Neural progenitor cell (in vitro differentiated cells): ENCODE data around the gene SYCE1L. TPM values are rescaled to one million over a fixed set of nuclear protein-coding genes. Genes with fewer than 3 reads are reported as not detected.

Experiments
- DNase-seq: peaks from one replicate; pipeline ENCODE4 v3.0.0-alpha.2; 2016; ENCODE audit warnings: low spot score
- H2AFZ ChIP-seq: fragments of 200-600 bp; sonication (generic); replicated peaks from 2 replicates; pipeline ENCODE4 v1.6.1; 2016; ENCODE audit warnings: antibody characterized with exemption
- H3F3A ChIP-seq: fragments of 200-600 bp; sonication (generic); 2 replicates; pipeline ENCODE4 v1.6.1; 2016; ENCODE audit warnings: antibody characterized with exemption, low read depth
- H3K27ac ChIP-seq: fragments of 200-600 bp; sonication (generic); 2 replicates; pipeline ENCODE4 v1.5.1; 2016; ENCODE audit warnings: mild to moderate bottlenecking
- H3K27me3 ChIP-seq: fragments of 200-600 bp; sonication (generic); 2 replicates; pipeline ENCODE4 v1.6.1; 2016; ENCODE audit warnings: mild to moderate bottlenecking, moderate library complexity
- H3K36me3 ChIP-seq: fragments of 200-600 bp; sonication (generic); 2 replicates; pipeline ENCODE4 v1.5.1; 2016
- H3K4me1 ChIP-seq: fragments of 200-600 bp; sonication (generic); 2 replicates; pipeline ENCODE4 v1.6.1; 2016; ENCODE audit warnings: mixed run types
- H3K4me2 ChIP-seq: fragments of 200-600 bp; sonication (generic); 2 replicates; pipeline ENCODE4 v1.6.1; 2016
- H3K4me3 ChIP-seq: fragments of 200-600 bp; sonication (generic); 2 replicates; pipeline ENCODE4 v1.5.1; 2016
- H3K79me2 ChIP-seq: fragments of 200-600 bp; sonication (generic); 2 replicates; pipeline ENCODE4 v1.6.1; 2016; ENCODE audit warnings: low read depth
- H3K9ac ChIP-seq: fragments of 200-600 bp; sonication (generic); 2 replicates; pipeline ENCODE4 v1.6.1; 2016
- H3K9me3 ChIP-seq: fragments of 200-600 bp; sonication (generic); 2 replicates; pipeline ENCODE4 v1.5.1; 2016; ENCODE audit warnings: low read depth
- H4K20me1 ChIP-seq: fragments of 200-600 bp; sonication (generic); 2 replicates; pipeline ENCODE4 v1.6.1; 2016; ENCODE audit warnings: low read depth
- H3K27ac Mint-ChIP-seq: 3 replicates; pipeline ENCODE4 v1.8.0; 2021; ENCODE audit warnings: mixed read lengths
- H3K27me3 Mint-ChIP-seq: 2 replicates; pipeline ENCODE4 v1.8.0; 2022; ENCODE audit warnings: low read depth, mild to moderate bottlenecking, inconsistent platforms, moderate library complexity, mixed read lengths; ENCODE audit not compliant: insufficient read depth
- H3K36me3 Mint-ChIP-seq: 3 replicates; pipeline ENCODE4 v1.8.0; 2021; ENCODE audit warnings: mixed read lengths
- H3K4me1 Mint-ChIP-seq: 3 replicates; pipeline ENCODE4 v1.8.0; 2021; ENCODE audit warnings: mixed read lengths
- H3K4me3 Mint-ChIP-seq: 3 replicates; pipeline ENCODE4 v1.8.0; 2021; ENCODE audit warnings: mild to moderate bottlenecking, moderate library complexity, mixed read lengths
- H3K9me3 Mint-ChIP-seq: 3 replicates; pipeline ENCODE4 v1.8.0; 2020; ENCODE audit warnings: mixed read lengths
- CTCF ChIP-seq: fragments of 200-600 bp; sonication (generic); IDR thresholded peaks from 2 replicates; pipeline ENCODE4 v1.5.1; 2017; ENCODE audit warnings: antibody characterized with exemption, mild to moderate bottlenecking
- EZH2 ChIP-seq: fragments of 200-600 bp; sonication (generic); IDR thresholded peaks from 2 replicates; pipeline ENCODE4 v1.6.1; 2017; ENCODE audit warnings: antibody characterized with exemption, mild to moderate bottlenecking, moderate library complexity
- EZH2phosphoT487 ChIP-seq: fragments of 200-600 bp; sonication (generic); IDR thresholded peaks from 2 replicates; pipeline ENCODE4 v1.6.1; 2017; ENCODE audit warnings: antibody characterized with exemption
- total RNA-seq: library from RNA; depleted of rRNA; stranded (reverse); fragments of >200 nt; gene quantifications from 2 replicates; pipeline ENCODE4 v1.2.3, GENCODE V29; 2015; ENCODE audit warnings: low replicate concordance

The SYCE1L gene
- total RNA-seq, 1 donor from 2014 or later: 4.2 TPM

- no peak overlapping the region for H3K4me3 Mint-ChIP-seq
- Histone ChIP-seq H4K20me1 (no peaks in the 10 kb centered on the region), H3F3A (no peaks in the 10 kb centered on the region), H3K9me3 (no peaks in the 10 kb centered on the region), H3K27me3 (no peaks in the 10 kb centered on the region), H3K4me1 (no peaks in the 10 kb centered on the region), H3K36me3 (no peaks in the 10 kb centered on the region), H3K27ac (no peak overlapping the region), H3K4me3 (no peak overlapping the region), H2AFZ (no peak overlapping the region), H3K9ac (no peak overlapping the region), H3K4me2 (no peak overlapping the region), H3K79me2 (no peaks in the 10 kb centered on the region)
- no peaks in the 10 kb centered on the region for H3K27me3 Mint-ChIP-seq
- no peak overlapping the region for H3K27ac Mint-ChIP-seq
- peaks cover 11% of the 10 kb centered on the region for H3K4me1 Mint-ChIP-seq
- TF ChIP-seq CTCF (no peak), EZH2 (no peak), EZH2phosphoT487 (no peak)
- no peak for DNase-seq
- peaks cover 2% of the 10 kb centered on the region for H3K9me3 Mint-ChIP-seq
- H3K36me3 Mint-ChIP-seq: peaks cover 14% of the 10 kb centered on the region
Measured at GRCh38 chr16:77220427-77220826, 21.2 kb downstream of the SYCE1L start.

GRCh38 chr16:77221482-77221881 is 22.3 kb downstream of the SYCE1L start:
- H3F3A ChIP-seq: no peaks in the 10 kb centered on the region
- H3K27ac Mint-ChIP-seq: no peak overlapping the region
- H3K27ac ChIP-seq: no peak overlapping the region
- H3K9me3 ChIP-seq: no peaks in the 10 kb centered on the region
- no peaks in the 10 kb centered on the region for H3K79me2 ChIP-seq
- H3K4me2 ChIP-seq: no peak overlapping the region
- TF ChIP-seq EZH2phosphoT487 (no peak), EZH2 (no peak), CTCF (no peak)
- no peak overlapping the region for H3K4me3 ChIP-seq
- H3K4me1 ChIP-seq: no peaks in the 10 kb centered on the region
- no peak overlapping the region for H2AFZ ChIP-seq
- no peaks in the 10 kb centered on the region for H3K36me3 ChIP-seq
- peaks cover 2% of the 10 kb centered on the region for H3K9me3 Mint-ChIP-seq
- no peak overlapping the region for H3K4me3 Mint-ChIP-seq
- H3K27me3 Mint-ChIP-seq: no peaks in the 10 kb centered on the region
- no peak for DNase-seq
- H3K27me3 ChIP-seq: no peaks in the 10 kb centered on the region
- no peak overlapping the region for H3K9ac ChIP-seq
- peaks cover 10% of the 10 kb centered on the region for H3K36me3 Mint-ChIP-seq
- peaks cover 11% of the 10 kb centered on the region for H3K4me1 Mint-ChIP-seq
- H4K20me1 ChIP-seq: no peaks in the 10 kb centered on the region

DNA sequence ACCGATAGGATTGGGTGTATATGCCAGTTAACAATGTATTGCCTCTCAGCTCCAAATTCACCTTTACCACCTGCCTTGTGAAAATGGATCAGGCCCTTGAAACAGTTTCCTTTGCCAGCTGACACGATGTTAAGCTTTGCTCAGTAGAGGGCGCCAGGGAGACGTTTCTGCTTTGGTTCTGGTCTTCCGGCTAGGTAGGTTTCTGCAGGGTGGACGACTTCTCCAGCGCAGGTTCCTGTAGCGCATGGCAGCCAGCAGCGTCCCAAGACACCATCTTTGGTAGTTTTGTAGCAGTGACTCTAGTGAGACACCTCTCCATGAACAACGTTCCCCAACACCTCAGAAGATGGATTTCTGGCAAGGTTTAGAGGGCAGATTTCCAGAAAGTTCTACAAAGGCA is 24.0 kb downstream of the SYCE1L start:
- Histone ChIP-seq H4K20me1 (no peaks in the 10 kb centered on the region), H3K27me3 (no peaks in the 10 kb centered on the region), H3K79me2 (no peaks in the 10 kb centered on the region), H2AFZ (no peak overlapping the region), H3K4me2 (no peak overlapping the region), H3K9ac (no peak overlapping the region), H3K27ac (no peak overlapping the region), H3F3A (no peaks in the 10 kb centered on the region), H3K36me3 (no peaks in the 10 kb centered on the region), H3K4me1 (no peaks in the 10 kb centered on the region), H3K4me3 (no peak overlapping the region), H3K9me3 (no peaks in the 10 kb centered on the region)
- no peak overlapping the region for H3K4me3 Mint-ChIP-seq
- H3K9me3 Mint-ChIP-seq: peaks cover 2% of the 10 kb centered on the region
- peaks cover 17% of the 10 kb centered on the region for H3K4me1 Mint-ChIP-seq
- peak; percentile 48 for DNase-seq
- H3K27me3 Mint-ChIP-seq: no peaks in the 10 kb centered on the region
- TF ChIP-seq EZH2phosphoT487 (no peak), CTCF (peak; percentile 62), EZH2 (no peak)
- peaks cover 6% of the 10 kb centered on the region for H3K36me3 Mint-ChIP-seq
- H3K27ac Mint-ChIP-seq: no peak overlapping the region
